ENCODE results near the gene NIPAL3.

DNA sequence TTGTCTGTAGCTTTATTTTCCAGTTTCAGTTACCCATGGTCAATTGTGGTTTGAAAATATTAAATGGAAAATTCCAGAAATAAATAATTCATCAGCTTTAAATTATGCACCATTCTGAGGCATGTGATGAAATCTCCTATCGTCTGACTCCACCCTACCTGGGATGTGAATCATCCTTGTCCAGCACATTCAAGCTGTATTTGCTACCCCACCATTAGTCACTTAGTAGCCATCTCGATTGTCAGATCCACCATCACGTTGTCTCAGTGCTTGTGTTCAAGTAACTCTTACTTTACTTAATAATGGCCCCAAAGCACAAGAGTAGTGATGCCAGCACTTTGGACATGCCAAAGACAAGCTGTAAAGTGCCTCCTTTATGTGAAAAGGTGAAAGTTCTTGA lies 6.1 kb upstream of the NIPAL3 start:
- TF ChIP-seq, protein P1, sequence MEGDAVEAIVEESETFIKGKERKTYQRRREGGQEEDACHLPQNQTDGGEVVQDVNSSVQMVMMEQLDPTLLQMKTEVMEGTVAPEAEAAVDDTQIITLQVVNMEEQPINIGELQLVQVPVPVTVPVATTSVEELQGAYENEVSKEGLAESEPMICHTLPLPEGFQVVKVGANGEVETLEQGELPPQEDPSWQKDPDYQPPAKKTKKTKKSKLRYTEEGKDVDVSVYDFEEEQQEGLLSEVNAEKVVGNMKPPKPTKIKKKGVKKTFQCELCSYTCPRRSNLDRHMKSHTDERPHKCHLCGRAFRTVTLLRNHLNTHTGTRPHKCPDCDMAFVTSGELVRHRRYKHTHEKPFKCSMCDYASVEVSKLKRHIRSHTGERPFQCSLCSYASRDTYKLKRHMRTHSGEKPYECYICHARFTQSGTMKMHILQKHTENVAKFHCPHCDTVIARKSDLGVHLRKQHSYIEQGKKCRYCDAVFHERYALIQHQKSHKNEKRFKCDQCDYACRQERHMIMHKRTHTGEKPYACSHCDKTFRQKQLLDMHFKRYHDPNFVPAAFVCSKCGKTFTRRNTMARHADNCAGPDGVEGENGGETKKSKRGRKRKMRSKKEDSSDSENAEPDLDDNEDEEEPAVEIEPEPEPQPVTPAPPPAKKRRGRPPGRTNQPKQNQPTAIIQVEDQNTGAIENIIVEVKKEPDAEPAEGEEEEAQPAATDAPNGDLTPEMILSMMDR (IDR thresholded peaks at IDR 0.05): no peak
- TF ChIP-seq POLR2A (IDR thresholded peaks at IDR 0.05): no peak
